ENCODE results near the gene ARL13B. TPM values are rescaled to one million over a fixed set of nuclear protein-coding genes. Genes with fewer than 3 reads are reported as not detected.
"Not testable (repeated sequence)": the region's sequence is repeated elsewhere in the genome, so short reads cannot be mapped to it uniquely, and the experiment has no call there.

Gene ARL13B
- total RNA-seq, 1 donor from 2014 or later = 14.6 TPM

DNA sequence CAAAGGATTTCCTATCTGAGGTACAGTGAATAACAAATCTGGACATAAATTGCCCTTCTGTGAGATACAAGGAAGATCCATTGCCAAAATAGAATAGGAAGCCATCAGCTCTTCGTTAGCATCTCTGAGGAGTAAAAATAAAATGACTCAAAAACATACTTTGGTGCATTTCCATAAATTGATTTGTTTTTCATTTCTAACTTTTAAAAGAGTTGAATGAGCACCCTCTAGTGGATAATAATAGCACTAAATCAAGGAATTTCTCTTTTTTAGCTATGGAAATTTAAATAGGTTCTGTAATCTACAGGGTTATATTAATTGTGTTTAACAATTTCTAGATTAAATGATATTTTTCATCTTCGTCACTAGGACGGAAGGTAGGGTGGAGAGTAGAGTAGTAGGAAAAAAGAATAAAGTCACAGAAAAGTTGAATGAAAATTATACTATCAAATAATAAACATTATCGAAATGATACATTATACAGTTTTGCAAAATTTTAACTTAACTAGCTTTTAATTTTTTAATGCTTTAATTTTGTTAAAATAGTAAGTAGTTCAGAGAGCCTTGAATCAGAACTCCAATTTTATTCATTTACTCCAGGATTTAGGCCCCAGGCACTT lies 89.3 kb downstream of the ARL13B start:
- no peak for DNase-seq (ENCODE audit: extremely low spot score, unreplicated experiment)
- TF ChIP-seq, protein P1, sequence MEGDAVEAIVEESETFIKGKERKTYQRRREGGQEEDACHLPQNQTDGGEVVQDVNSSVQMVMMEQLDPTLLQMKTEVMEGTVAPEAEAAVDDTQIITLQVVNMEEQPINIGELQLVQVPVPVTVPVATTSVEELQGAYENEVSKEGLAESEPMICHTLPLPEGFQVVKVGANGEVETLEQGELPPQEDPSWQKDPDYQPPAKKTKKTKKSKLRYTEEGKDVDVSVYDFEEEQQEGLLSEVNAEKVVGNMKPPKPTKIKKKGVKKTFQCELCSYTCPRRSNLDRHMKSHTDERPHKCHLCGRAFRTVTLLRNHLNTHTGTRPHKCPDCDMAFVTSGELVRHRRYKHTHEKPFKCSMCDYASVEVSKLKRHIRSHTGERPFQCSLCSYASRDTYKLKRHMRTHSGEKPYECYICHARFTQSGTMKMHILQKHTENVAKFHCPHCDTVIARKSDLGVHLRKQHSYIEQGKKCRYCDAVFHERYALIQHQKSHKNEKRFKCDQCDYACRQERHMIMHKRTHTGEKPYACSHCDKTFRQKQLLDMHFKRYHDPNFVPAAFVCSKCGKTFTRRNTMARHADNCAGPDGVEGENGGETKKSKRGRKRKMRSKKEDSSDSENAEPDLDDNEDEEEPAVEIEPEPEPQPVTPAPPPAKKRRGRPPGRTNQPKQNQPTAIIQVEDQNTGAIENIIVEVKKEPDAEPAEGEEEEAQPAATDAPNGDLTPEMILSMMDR (IDR thresholded peaks at IDR 0.05) = peak; percentile 64

DNA sequence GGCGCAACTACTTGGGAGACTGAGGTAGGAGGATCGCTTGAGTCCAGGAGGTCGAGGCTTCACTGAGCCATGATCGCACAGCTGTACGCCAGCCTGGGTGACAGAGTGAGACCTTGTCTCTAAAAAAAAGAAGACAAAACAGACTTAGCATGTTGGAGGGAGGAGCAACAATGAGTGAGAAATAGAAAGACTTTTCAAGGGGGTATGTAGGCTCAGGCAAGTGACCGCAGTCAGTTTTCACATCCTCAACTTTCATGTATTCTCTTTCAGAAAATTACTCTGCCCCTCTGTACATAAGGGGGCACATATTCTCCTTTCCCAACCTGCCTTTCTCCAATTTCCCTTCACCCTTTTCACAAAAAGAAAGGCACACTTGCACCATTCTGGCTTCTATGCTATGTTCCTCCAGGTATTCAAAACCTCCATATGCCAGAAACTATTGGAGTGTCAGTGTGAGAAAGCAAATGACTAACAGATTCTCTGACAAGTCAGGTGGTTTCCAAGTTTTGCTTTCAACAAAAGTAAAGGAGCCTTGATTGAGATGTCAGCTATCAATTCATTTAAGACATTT lies 90.5 kb downstream of the ARL13B start:
- Mint-ChIP-seq H3K4me1 (ENCODE audit: unreplicated experiment) (peaks cover 10% of the 10 kb centered on the region), H3K9me3 (ENCODE audit: unreplicated experiment) (no peaks in the 10 kb centered on the region), H3K36me3 (ENCODE audit: unreplicated experiment) (peaks cover 22% of the 10 kb centered on the region), H3K27me3 (ENCODE audit: unreplicated experiment) (no peaks in the 10 kb centered on the region), H3K27ac (ENCODE audit: unreplicated experiment) (no peak overlapping the region), H3K4me3 (ENCODE audit: unreplicated experiment) (no peak overlapping the region)
- TF ChIP-seq, protein P1 (IDR thresholded peaks at IDR 0.05) = no peak
- DNase-seq (ENCODE audit: extremely low spot score, unreplicated experiment) = no peak

More for the DNA sequence above, 89.3 kb downstream of the ARL13B start:
- Mint-ChIP-seq H3K27ac (ENCODE audit: unreplicated experiment) (peak overlapping the region; percentile 29), H3K9me3 (ENCODE audit: unreplicated experiment) (no peaks in the 10 kb centered on the region), H3K27me3 (ENCODE audit: unreplicated experiment) (no peaks in the 10 kb centered on the region), H3K36me3 (ENCODE audit: unreplicated experiment) (peaks cover 25% of the 10 kb centered on the region), H3K4me3 (ENCODE audit: unreplicated experiment) (no peak overlapping the region), H3K4me1 (ENCODE audit: unreplicated experiment) (peaks cover 19% of the 10 kb centered on the region)

DNA sequence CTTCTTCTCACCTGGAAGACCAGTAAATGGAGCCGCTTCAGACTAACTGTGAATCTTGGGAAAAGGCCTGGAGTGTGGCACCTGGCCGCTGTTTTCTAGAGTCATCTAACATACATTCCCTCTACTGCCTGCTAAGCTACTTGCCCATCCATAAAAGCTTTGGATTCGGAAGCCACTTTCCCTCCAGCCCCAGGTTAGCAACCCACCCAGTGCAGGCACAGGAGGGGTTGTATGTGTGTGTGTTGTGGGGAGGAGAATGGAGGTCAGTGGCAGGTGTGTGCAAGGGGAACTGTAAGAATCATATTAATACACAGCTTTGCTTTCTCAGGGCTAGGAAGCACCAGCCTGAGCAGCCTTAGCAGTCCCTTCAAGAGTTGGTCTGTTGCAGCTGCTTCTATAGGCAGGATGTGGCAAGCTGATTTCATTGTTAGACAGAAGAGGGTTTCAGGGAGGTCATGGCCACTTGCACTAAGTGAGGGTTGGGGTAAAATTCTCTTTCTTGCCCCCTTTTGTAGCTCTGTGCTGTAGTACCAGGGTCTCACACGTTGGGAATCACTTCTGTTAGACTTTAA lies 91.8 kb downstream of the ARL13B start:
- Mint-ChIP-seq H3K4me3 (ENCODE audit: unreplicated experiment) (no peak overlapping the region), H3K36me3 (ENCODE audit: unreplicated experiment) (peaks cover 21% of the 10 kb centered on the region)
- TF ChIP-seq, protein P1 (IDR thresholded peaks at IDR 0.05) = no peak

DNA sequence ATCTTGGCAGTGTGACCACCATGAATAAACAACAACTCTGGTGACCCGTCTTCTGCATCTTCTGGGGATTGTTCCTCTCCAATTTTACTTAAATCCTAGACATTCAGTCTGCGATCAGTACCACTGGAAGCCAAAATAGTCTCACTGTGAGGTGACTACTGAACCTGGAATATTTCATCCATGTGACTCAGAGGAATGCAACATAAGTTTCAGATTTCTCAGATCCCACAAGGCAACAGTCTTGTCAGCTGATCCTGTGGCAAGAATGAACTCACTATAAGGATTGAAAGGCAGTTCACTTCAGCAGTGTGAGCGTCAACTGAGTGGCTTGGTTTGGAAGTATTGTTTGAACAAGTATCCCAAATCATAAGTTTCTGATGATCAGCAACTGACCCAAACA lies 96.1 kb downstream of the ARL13B start:
- Mint-ChIP-seq H3K9me3 (ENCODE audit: unreplicated experiment) (no peaks in the 10 kb centered on the region), H3K36me3 (ENCODE audit: unreplicated experiment) (peaks cover 22% of the 10 kb centered on the region), H3K27ac (ENCODE audit: unreplicated experiment) (no peak overlapping the region), H3K27me3 (ENCODE audit: unreplicated experiment) (no peaks in the 10 kb centered on the region), H3K4me3 (ENCODE audit: unreplicated experiment) (no peak overlapping the region), H3K4me1 (ENCODE audit: unreplicated experiment) (no peaks in the 10 kb centered on the region)
- DNase-seq (ENCODE audit: extremely low spot score, unreplicated experiment) = no peak
- TF ChIP-seq, protein P1 (IDR thresholded peaks at IDR 0.05) = no peak

More for the DNA sequence above, 91.8 kb downstream of the ARL13B start:
- Mint-ChIP-seq H3K9me3 (ENCODE audit: unreplicated experiment) (no peaks in the 10 kb centered on the region), H3K27ac (ENCODE audit: unreplicated experiment) (no peak overlapping the region), H3K4me1 (ENCODE audit: unreplicated experiment) (peaks cover 5% of the 10 kb centered on the region), H3K27me3 (ENCODE audit: unreplicated experiment) (no peaks in the 10 kb centered on the region)
- DNase-seq (ENCODE audit: extremely low spot score, unreplicated experiment) = no peak

DNA sequence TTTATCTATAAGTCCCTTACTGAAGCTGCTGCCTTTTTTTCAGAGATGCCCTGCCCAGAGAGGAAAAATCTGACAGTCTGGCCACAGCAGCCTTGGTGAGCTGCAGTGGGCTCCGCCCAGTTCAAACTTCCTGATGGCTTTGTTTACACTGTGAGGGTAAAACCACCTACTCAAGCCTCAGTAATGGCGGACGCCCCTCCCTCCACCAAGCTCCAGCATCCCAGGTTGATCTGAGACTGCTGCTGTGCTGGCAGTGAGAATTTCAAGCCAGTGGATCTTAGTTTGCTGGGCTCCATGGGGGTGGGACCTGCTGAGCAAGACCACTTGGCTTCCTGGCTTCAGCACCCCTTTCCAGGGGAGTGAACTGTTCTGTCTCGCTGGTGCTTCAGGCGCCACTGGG lies 100.6 kb downstream of the ARL13B start:
- not testable (repeated sequence) for H3K4me1 Mint-ChIP-seq (ENCODE audit: unreplicated experiment); H3K4me3 Mint-ChIP-seq (ENCODE audit: unreplicated experiment); H3K27me3 Mint-ChIP-seq (ENCODE audit: unreplicated experiment); H3K27ac Mint-ChIP-seq (ENCODE audit: unreplicated experiment); DNase-seq (ENCODE audit: extremely low spot score, unreplicated experiment); H3K9me3 Mint-ChIP-seq (ENCODE audit: unreplicated experiment)
- peaks cover 24% of the 10 kb centered on the region for H3K36me3 Mint-ChIP-seq (ENCODE audit: unreplicated experiment)
